Measurements from ENCODE around the gene ATP8B3.

ATP8B3 gene

GRCh38 chr19:1811942-1812425 is at the start of gene ATP8B3:
Gene ATP8B3 (minus strand): TSS chr19:1812276. CDS start chr19:1811736, 540 bp downstream.
- no peak for DNase-seq

DNA sequence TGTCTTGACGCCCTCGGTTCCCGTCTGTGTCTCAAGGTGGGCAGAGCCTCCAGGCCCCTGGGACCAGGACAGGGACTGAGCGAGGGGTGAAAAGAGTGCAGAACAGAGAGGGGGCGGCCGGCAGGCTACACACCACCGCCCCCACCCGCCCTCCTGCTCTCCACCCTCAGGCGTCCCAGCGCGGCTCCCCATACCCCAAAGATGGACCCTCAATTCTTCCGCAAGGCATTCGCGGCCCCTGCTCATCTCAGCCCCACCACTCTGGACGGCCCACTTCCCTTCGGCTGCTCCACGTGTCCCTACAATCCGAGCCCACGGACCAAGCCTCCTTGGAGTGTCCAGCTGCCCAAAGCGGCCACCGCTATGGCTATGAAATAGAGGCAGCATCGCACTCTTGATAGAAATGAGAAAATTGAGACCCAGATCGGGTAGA is 49.5 kb upstream of the ATP8B3 start:
- DNase-seq = peak; percentile 37

DNA sequence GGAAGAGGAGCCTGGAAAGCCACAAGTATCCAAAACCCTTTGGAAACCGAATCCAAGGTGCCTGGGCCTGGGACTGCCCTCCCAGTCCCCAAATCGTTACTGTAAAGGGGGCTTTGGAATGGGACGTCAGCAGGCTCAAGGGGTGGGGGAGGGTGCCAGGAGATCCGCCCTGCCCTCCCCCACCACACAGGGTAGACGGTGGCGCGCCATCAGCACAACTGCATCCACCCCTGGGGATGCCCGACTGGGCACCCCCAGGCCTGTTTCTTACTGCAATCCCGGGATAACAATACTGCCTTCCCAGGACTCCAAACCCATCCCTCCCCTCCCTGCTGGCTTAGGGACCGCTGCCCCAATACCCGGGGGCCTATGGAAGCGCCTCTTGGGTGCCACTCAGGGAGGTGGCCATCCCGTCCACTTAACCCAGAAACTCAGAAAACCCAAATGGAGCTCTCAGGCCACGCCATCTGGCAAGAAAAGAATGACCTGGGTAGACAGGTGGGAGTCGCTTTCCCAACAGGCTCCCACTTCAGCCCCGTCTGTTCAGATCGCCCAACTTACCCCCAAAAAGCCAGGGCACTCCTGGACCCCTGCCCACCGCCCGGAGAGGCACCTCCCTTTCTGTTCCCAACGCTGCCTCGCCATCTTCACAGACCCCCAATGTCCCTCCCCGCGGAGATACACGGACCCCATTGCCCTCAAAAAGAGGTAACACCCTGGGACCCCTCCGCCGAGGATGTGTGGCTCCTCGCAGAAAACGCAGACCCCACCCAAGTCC is 48.9 kb upstream of the ATP8B3 start:
- peak; percentile 21 for DNase-seq

- peak; percentile 66 for DNase-seq
Measured at GRCh38 chr19:1860042-1860775, 48.1 kb upstream of the ATP8B3 start.

- DNase-seq = peak; percentile 45
Measured at GRCh38 chr19:1859331-1859781, 47.3 kb upstream of the ATP8B3 start.

- peak; percentile 28 for DNase-seq
Measured at GRCh38 chr19:1858412-1859081, 46.5 kb upstream of the ATP8B3 start.

GRCh38 chr19:1857648-1858326 is 45.7 kb upstream of the ATP8B3 start:
- peak; percentile 29 for DNase-seq

GRCh38 chr19:1856698-1857603 is 44.9 kb upstream of the ATP8B3 start:
- peak; percentile 85 for DNase-seq

DNA sequence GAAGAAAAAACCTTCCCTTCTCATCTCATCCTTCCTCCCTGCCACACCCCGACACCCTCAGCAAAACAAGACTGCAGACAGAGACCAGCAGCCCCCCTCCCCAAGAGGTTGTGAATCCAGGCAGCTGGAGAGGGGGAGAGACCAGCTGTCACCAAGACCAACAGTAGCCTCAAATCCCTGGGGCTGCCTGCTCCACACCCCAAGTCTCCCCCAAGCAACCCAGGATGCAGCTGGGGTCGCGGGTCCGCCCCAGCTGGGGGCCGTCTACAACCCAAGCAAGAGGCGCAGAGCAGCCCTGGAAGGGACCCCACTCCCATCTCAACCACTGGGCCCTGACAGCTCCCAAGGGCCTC is 44.2 kb upstream of the ATP8B3 start:
- DNase-seq = no peak

DNA sequence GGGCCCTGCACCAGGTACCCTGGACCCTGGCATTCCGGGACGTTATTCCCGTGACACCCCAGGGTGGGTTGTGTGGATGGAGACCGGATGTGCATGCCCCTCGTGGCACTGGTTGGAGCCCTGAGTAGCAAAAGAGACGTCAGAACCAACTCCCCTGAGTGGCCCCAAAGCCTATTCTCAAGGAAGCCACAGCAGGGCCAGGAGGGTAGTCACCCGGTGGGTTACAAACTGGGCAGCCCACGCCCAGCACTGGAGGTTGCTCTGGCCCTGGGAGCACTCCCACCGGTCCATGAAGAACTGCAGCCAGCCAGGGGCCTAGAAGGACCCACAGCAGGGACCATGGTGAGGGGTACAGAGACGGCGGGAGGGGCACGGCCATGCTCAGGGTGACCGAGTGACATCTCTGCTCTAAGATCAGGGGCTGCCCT is 43.8 kb upstream of the ATP8B3 start:
- DNase-seq = peak; percentile 35

DNA sequence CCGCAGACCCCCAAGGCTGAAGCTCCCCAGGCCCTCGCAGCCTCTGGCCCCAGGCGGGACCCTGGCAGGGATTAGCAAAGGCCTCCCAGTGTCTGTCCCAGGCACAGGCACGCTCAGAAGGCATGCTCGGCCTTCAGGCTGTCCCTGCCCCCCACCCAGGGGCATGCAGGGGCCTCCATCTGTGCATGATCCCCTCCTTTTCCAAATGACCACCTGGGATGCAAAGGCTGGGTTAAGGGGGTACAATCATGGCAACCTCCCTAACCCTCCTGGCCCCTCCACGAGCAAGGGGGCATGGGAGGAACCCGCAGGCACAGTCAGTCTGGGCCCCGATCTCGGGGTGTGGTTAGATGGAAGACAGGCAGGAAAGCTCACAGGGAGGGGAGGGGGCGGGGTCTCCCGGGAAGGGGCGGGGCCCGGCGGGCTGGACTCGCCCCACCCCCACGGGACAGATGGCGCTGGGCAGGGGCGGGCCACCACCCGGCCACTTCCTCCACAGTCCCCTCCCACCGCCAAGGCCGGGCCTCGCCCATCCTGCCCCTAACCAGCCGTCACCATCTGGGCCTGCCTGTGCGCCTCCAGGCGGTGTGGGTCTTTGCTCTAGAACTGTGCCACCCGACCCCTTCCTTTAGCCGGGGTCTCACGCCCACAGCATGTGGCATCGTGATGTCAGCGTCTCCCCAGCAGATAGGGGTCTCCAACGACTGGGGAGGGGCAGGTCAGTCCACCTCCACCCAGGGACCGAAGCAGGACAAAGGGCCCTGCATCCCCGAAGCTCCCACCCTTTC is 43.2 kb upstream of the ATP8B3 start:
- peak; percentile 94 for DNase-seq

- peak; percentile 82 for DNase-seq
Measured at GRCh38 chr19:1854542-1855039, 42.5 kb upstream of the ATP8B3 start.

GRCh38 chr19:1854039-1854541 is 42.0 kb upstream of the ATP8B3 start:
- peak; percentile 26 for DNase-seq

DNA sequence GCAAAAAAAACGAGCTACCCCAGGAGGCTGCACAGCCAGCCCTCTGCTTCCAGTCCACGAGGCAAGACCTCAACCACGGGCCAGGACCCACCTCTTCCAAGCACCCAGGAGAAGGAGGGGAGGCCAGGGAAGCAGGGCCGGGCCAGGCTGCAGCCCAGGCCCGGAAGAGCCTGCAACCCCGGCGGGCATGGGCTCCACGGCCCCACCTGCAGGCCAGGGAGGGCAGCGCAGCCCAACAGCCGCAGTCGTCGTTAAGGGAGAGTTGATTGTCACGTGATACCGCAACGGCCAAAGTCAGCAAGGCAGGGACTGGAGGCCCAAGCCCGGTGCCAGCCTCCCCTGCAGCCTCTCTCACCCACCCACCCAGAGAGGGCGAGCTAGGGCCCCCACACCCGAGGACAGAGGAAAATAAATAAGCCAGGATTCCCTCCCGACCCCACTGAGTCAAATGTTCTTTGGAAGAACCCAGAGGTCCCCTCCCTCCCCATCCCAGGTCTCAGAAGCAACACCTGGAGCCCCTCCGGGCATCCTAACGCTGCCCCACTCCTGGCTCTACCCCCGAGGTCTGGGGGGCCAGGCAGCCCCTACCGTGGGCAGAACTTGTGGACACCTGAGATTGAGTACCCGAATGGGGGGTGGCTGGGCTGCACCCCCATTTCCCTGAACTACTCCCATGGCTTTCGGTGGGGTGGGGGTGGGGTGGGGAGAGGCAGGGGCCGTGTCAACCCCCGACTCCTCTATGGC is 41.4 kb upstream of the ATP8B3 start:
- DNase-seq = peak; percentile 94

DNA sequence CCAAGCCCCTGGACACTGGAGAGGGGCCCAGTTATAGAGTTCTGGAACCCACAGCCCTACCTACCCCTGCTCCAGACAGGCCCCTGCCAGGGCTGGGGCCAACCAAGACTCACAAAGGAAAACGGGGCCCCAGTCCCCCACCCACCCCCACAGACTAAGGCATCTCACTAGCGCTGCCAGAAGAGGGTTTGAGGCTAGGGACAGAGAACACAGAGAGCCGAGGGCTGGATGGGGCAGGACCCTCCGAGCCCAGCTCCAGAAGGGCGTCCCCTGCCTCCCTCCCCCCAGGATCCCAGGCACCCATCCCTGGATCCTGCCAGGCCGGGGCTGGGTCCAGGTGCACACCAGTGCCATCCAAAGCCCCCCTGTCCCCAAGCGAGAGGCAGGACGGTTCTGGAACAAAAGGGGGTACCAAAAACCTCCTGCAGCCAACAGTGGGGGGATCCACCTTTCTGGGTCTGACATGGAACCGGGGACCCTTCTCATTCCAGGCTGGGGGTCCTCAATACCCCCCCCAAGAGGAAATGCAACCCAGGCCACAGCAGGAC is 40.6 kb upstream of the ATP8B3 start:
- DNase-seq = no peak

- no peak for DNase-seq
Measured at GRCh38 chr19:1851654-1852580, 39.8 kb upstream of the ATP8B3 start.

DNA sequence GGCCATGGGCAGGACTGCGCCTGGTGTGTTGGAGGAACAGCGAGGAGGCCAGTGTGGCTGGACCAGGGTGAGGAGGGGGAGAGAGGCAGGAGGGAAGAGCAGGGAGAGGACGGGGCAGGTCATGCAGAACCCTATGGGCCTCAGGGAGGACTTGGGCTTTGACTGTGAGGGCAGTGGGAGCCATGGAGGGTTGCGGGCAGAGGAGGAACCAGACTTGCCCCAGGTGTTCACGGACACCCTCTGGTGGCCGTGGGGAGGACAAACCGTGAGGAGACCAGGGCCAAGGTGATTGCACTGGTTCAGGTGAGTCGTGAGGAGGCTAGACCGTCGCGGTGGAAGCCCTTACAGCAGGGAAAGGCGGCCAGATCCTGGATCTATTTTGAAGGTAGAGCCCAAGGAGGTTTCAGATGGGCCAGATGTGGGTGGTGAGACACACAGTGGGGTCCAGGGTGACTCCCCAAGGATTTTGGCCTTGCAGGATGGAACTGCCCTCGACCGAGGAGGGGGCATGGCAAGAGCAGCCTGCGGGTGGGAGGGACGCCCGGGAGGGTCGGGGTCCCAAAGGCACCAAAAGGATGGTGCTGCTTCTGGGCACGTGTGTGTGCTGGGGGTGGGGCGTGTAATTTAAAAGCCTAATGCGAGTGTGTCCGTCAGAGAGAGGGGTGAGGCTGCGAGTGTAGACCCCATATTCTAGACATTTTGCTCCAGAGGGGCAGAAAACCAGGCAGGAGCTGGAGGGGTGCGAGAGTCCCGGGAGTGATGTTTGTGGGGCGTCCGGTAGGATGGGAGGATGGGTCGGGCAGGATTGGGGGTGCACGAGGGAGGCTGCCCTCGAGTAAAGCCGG is 39.0 kb upstream of the ATP8B3 start:
- no peak for DNase-seq
